COR-L47 (cell line): ENCODE measurements around the gene SH3RF2.
"Not testable (repeated sequence)": the region's sequence is repeated elsewhere in the genome, so short reads cannot be mapped to it uniquely, and the experiment has no call there.

Experiments used
- DNase-seq: peaks from one replicate; lab custom pipeline; 2025; lab: John Stamatoyannopoulos, UW

The SH3RF2 gene

DNA sequence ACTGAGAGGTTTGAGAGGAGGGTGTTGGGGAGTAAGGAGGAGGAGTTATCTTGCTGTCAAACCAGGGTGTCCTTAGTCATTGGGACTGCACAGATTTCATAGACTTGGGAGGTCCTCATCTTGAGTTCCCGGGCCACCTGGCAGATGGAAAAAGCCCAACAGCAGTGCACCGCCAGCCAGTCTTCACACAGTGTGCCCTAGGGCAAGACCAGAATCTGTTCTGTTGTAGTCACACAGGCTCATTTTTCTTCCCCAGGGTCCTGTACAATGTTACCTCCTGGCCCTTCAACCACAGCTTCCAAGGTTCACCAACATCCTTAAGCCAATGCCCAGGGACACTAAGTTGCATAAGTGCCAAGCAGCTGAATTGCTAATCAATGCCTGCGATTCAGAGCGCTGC is 148.0 kb downstream of the SH3RF2 start:
- no peak for DNase-seq

DNA sequence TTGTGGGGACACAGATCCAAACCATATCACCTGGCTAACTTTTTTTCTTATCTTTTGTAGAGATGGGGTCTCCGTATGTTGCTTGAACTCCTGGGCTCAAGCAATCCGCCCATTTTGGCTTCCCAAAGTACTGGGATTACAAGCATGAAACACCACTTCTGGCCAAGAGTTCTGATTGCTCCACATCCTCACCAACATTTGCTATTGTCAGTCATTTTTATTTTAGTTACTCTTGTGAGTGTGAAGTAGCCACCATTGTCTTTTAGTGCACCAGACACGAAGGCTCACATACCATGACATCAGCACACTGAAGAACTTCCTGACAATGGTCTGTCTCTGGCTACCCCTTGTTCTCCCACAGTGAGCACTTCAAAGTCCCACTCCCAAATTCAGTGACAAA is 151.7 kb downstream of the SH3RF2 start:
- no peak for DNase-seq

- no peak for DNase-seq
These were observed 152.9 kb downstream of the SH3RF2 start for GRCh38 chr5:146089287-146089686.

GRCh38 chr5:146091881-146092280 is 155.5 kb downstream of the SH3RF2 start:
- no peak for DNase-seq

DNA sequence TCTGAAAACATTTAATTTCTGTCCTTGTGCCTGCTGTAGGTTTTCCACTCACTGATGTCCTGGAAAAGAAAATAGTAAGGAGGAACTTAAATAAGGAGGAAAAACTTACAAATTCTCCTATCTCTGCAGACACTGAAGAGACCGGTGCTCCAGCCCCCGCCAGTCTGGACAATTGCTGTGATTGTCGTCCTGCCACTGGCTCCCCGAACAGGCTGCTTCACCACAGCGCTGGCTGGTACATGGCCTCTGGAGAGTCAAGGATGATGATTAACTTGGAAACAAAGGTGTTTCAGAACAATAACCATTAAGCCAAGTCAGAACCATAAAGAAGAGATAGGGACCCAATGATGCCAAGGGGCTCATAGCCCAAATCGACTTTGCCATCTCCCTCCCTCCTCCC is 161.7 kb downstream of the SH3RF2 start:
- DNase-seq = no peak

- no peak for DNase-seq
These were observed 165.3 kb downstream of the SH3RF2 start for GRCh38 chr5:146101646-146102045.

- no peak for DNase-seq
These were observed 167.2 kb downstream of the SH3RF2 start for GRCh38 chr5:146103594-146103993.

DNA sequence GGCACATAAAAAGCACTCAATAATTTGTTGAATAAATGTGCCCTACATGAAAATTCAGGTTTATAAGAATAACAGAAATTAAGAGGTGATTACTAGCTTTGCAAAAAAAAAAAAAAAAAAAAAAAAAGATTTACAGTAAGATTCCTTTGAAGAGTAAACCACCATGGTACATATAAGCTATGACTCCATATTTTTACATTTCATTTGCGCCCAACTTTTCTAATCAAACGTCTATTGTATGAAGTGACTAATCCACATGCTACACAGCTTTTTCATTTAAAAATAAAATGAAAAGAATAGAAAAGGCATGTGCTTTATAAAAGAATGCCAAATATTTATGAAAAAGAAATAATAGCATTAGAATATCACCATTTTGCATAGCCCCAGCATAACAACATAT is 169.1 kb downstream of the SH3RF2 start, which contains the start of gene PLAC8L1:
TSS of gene PLAC8L1 (minus strand) at position 101 of the 400 bp plus-strand sequence. CDS start 1,266 bp downstream, outside the sequence.
- DNase-seq = no peak

GRCh38 chr5:146107901-146108300 is 171.5 kb downstream of the SH3RF2 start:
- no peak for DNase-seq

DNA sequence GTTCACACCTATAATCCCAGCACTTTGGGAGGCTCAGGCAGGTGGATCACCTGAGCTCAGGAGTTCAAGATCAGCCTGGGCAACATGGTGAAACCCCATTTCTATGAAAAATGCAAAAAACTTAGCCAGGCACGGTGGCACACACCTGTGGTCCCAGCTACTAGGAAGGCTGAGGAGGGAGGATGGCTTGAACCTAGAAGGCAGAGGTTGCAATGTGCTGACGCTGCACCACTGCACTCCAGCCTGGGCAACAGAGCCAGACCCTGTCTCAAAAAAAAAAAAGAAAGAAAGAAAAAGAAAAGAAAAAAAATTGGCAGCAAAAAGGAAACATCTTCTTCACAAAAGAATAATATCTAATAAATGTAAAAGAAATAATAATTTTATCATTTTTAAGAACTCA is 172.5 kb downstream of the SH3RF2 start:
- not testable (repeated sequence) for DNase-seq

DNA sequence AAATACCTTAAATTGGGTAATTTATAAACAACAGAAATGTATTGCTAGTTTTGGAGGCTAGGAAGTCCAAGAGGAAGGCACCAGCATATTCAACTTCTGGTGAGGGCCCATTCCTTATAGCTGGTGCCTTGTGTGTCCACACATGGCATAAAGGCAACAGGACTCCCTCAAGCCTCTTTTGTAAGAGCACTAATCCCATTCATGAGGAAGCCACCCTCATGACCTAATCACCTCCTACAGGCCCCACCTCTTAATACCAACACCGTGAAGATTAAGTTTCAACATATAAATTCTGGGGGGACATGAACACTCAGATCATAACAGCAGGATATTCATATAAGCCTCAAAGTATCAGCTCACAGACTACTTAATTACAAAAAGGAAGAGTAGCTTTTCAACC is 173.0 kb downstream of the SH3RF2 start:
- DNase-seq = no peak

DNA sequence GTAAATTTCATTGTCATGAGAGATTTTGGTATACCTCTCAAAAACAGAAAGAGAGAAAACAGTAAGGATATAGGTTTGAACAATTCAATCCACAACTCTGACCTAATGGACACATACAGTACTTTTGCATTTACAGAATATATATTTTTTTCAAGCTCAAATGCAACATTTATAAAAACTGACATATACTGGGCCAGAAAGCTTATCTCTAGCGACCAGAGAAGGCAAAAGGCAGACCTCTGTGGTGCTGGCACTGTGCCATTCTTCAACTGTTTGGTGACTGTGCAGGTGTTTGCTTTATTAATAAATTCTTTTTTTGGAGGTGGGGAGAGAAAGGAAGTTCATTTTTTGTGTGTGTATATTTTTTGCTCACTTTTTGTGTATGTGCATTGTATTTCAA is 175.0 kb downstream of the SH3RF2 start:
- DNase-seq = no peak

DNA sequence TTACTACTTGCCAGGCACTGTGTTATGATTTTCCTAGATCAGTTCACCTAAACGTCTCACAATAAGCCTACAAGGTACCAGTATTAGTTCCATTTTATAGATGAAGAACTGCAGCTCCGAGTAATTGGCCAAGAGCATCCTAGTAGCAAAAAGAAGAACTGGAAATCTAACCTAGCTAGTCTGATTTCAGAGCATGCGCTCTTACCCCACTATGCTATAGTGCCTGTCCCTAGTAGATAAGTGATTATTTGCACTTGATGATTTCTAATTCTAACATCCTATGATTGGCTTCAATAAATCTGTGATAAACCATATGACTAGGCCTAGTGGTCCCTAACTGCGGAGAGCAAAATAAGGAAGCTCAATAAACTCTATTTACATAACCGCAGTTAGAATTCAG is 176.1 kb downstream of the SH3RF2 start:
- no peak for DNase-seq
